Left lung (tissue), 10 donors: Measurements from ENCODE around the gene DNAJC3. TPM values are rescaled to one million over a fixed set of nuclear protein-coding genes. Genes with fewer than 3 reads are reported as not detected.
A peak's percentile ranks its signal among the peaks of the same experiment; 100 is the strongest.

Experiments used
- ATAC-seq: fragments of 200-7000 bp; cut with Tn5 transposase; one replicate; pipeline ENCODE4 v1.9.1; 2020; ENCODE audit warnings: moderate library complexity
- DNase-seq, 4 donors: peaks; one replicate each; pipeline ENCODE4 v3.0.0-alpha.2; 2013 to 2020
- H3K27ac ChIP-seq, 2 donors: fragments of 200-600 bp; sonication (generic) in 1 of 2; one replicate each; pipeline versions ENCODE4 v1.5.0 to v1.8.0; 2020 to 2021
- H3K27me3 ChIP-seq, 2 donors: fragments of 200-600 bp; sonication (generic) in 1 of 2; one replicate each; pipeline versions ENCODE4 v1.5.0 to v1.8.0; 2020 to 2021
- H3K36me3 ChIP-seq, 2 donors: fragments of 200-600 bp; sonication (generic) in 1 of 2; one replicate each; pipeline versions ENCODE4 v1.5.0 to v1.8.0; 2020 to 2021
- H3K4me1 ChIP-seq, 2 donors: fragments of 200-600 bp; one replicate each; pipeline ENCODE4 v1.8.0; 2021
- H3K4me3 ChIP-seq, 2 donors: fragments of 200-600 bp; sonication (generic) in 1 of 2; one replicate each; pipeline versions ENCODE4 v1.5.0 to v1.8.0; 2020 to 2021; ENCODE audit warnings: mild to moderate bottlenecking in 1 of 2
- H3K9me3 ChIP-seq, 2 donors: fragments of 200-600 bp; sonication (generic) in 1 of 2; one replicate each; pipeline versions ENCODE4 v1.5.0 to v1.8.0; 2020 to 2021
- CTCF ChIP-seq, 2 donors: fragments of 200-600 bp; sonication (generic) in 1 of 2; IDR thresholded peaks; one replicate each; pipeline versions ENCODE4 v1.5.0 to v1.8.0; 2021; ENCODE audit warnings: antibody characterized with exemption in 2 of 2
- intact Hi-C, 2 donors: fragments of 100-400 bp; cut with DNase I; formaldehyde crosslinking; loops; one replicate each; pipeline versions ENCODE4 v1.11.2 to v1.14.2; 2022
- polyA plus RNA-seq, 6 donors: library from polyadenylated mRNA; unstranded; fragments of 120-200 nt; gene quantifications; one replicate each; pipeline ENCODE4 v1.2.1, GENCODE V29; 2013; ENCODE audit not compliant: insufficient read length in 6 of 6
- total RNA-seq, 2 donors: library from RNA; stranded (reverse); fragmentation: NEBNext Ultra II Directional; extraction: Animal tissue kit (Norgen Biotek cat#: 25700); gene quantifications; one replicate each; pipeline ENCODE4 v1.2.1, GENCODE V29; 2021
- donor health status: DM: no; HTN: yes; CAD: no.
- donor health status: DM: no; HTN: no; CAD: no.

Gene DNAJC3
- total and polyA plus RNA-seq, 8 donors, result 26.1 to 87.8 (median 33.1) TPM

- H3K4me1 ChIP-seq, result peaks cover 4 to 58% of the 10 kb centered on the region in 2 donors
Observed at GRCh38 chr13:95703576-95703975, 26.6 kb downstream of the DNAJC3 start.

GRCh38 chr13:95704510-95704909 lies 27.6 kb downstream of the DNAJC3 start:
- Histone ChIP-seq H3K36me3 (no peaks in the 10 kb centered on the region), H3K4me1 (peaks cover 8 to 58% of the 10 kb centered on the region in 2 donors), H3K9me3 (no peaks in the 10 kb centered on the region), H3K27ac (no peak overlapping the region), H3K27me3 (no peaks in the 10 kb centered on the region), H3K4me3 (no peak overlapping the region)
- ATAC-seq (no peak), DNase-seq (no peak)
- TF ChIP-seq CTCF (IDR thresholded peaks at IDR 0.05), result peak; percentile 19 to 24
- intact Hi-C loops, result no loop called here

More at GRCh38 chr13:95703576-95703975, 26.6 kb downstream of the DNAJC3 start:
- Histone ChIP-seq H3K36me3 (no peaks in the 10 kb centered on the region), H3K4me3 (no peak overlapping the region), H3K9me3 (no peaks in the 10 kb centered on the region), H3K27me3 (no peaks in the 10 kb centered on the region), H3K27ac (no peak overlapping the region)
- no peak for TF ChIP-seq CTCF (IDR thresholded peaks at IDR 0.05)
- ATAC-seq, result peak; percentile 37
- no peak for DNase-seq
- intact Hi-C loops, result no loop called here

- Histone ChIP-seq H3K36me3 (peaks cover 0 to 17% of the 10 kb centered on the region in 2 donors), H3K4me3 (no peak overlapping the region), H3K27ac (peak overlapping the region in 1 of 2 donors; percentile 85), H3K27me3 (no peaks in the 10 kb centered on the region), H3K9me3 (no peaks in the 10 kb centered on the region), H3K4me1 (peaks cover 8 to 67% of the 10 kb centered on the region in 2 donors)
- ATAC-seq, result no peak
- intact Hi-C loops, result no loop called here
- no peak for TF ChIP-seq CTCF (IDR thresholded peaks at IDR 0.05)
- no peak for DNase-seq
Observed at GRCh38 chr13:95706356-95706755, 29.4 kb downstream of the DNAJC3 start.

- no peak for TF ChIP-seq CTCF (IDR thresholded peaks at IDR 0.05)
- Histone ChIP-seq H3K9me3 (no peaks in the 10 kb centered on the region), H3K27ac (peak overlapping the region in 1 of 2 donors; percentile 85), H3K27me3 (no peaks in the 10 kb centered on the region), H3K36me3 (peaks cover 0 to 22% of the 10 kb centered on the region in 2 donors), H3K4me3 (no peak overlapping the region), H3K4me1 (peaks cover 8 to 64% of the 10 kb centered on the region in 2 donors)
- DNase-seq, result no peak
- intact Hi-C loops, result no loop called here
- ATAC-seq, result no peak
Observed at GRCh38 chr13:95707035-95707434, 30.1 kb downstream of the DNAJC3 start.

GRCh38 chr13:95707442-95708390 lies 30.8 kb downstream of the DNAJC3 start:
- intact Hi-C loops, result no loop called here
- Histone ChIP-seq H3K4me1 (peaks cover 8 to 65% of the 10 kb centered on the region in 2 donors), H3K27me3 (no peaks in the 10 kb centered on the region), H3K27ac (peak overlapping the region in 1 of 2 donors; percentile 85), H3K36me3 (peaks cover 0 to 27% of the 10 kb centered on the region in 2 donors), H3K4me3 (no peak overlapping the region), H3K9me3 (no peaks in the 10 kb centered on the region)
- ATAC-seq, result peak; percentile 68
- DNase-seq, result no peak
- no peak for TF ChIP-seq CTCF (IDR thresholded peaks at IDR 0.05)
